Parathyroid adenoma (tissue), 2 donors: ENCODE results near the gene ZFYVE1.
A peak's percentile ranks its signal among the peaks of the same experiment; 100 is the strongest.

Experiments
- H2AFZ ChIP-seq: fragments of 300-600 bp; sonication (generic); one replicate; pipeline ENCODE4 v1.7.0; 2017; ENCODE audit warnings: antibody characterized with exemption, mild to moderate bottlenecking
- H3K27ac ChIP-seq: fragments of 300-600 bp; sonication (generic); one replicate; pipeline ENCODE4 v1.7.0; 2017
- H3K27me3 ChIP-seq: fragments of 300-600 bp; sonication (generic); one replicate; pipeline ENCODE4 v1.7.0; 2017; ENCODE audit warnings: low read length; ENCODE audit not compliant: control insufficient read depth, insufficient read depth
- H3K36me3 ChIP-seq: fragments of 300-600 bp; sonication (generic); one replicate; pipeline ENCODE4 v1.7.0; 2017; ENCODE audit warnings: low read length; ENCODE audit not compliant: control insufficient read depth, insufficient read depth
- H3K4me1 ChIP-seq: fragments of 300-600 bp; sonication (generic); one replicate; pipeline ENCODE4 v1.7.0; 2017; ENCODE audit warnings: control low read depth
- H3K4me2 ChIP-seq: fragments of 300-600 bp; sonication (generic); one replicate; pipeline ENCODE4 v1.7.0; 2017; ENCODE audit warnings: low read length
- H3K4me3 ChIP-seq: fragments of 300-600 bp; sonication (generic); one replicate; pipeline ENCODE4 v1.7.0; 2017; ENCODE audit warnings: low read depth, low read length
- H3K79me2 ChIP-seq: fragments of 300-600 bp; sonication (generic); one replicate; pipeline ENCODE4 v1.7.0; 2017; ENCODE audit warnings: control low read depth
- H3K9ac ChIP-seq: fragments of 300-600 bp; sonication (generic); one replicate; pipeline ENCODE4 v1.7.0; 2017; ENCODE audit warnings: mild to moderate bottlenecking
- H3K9me3 ChIP-seq: fragments of 300-600 bp; sonication (generic); one replicate; pipeline ENCODE4 v1.7.0; 2017; ENCODE audit warnings: low read length; ENCODE audit not compliant: control insufficient read depth
- CTCF ChIP-seq: fragments of 300-600 bp; sonication (generic); IDR thresholded peaks from one replicate; pipeline ENCODE4 v1.7.0; 2017; ENCODE audit warnings: antibody characterized with exemption, mild to moderate bottlenecking
- donor health status: primary hyperparathyroidism.

The ZFYVE1 gene

DNA sequence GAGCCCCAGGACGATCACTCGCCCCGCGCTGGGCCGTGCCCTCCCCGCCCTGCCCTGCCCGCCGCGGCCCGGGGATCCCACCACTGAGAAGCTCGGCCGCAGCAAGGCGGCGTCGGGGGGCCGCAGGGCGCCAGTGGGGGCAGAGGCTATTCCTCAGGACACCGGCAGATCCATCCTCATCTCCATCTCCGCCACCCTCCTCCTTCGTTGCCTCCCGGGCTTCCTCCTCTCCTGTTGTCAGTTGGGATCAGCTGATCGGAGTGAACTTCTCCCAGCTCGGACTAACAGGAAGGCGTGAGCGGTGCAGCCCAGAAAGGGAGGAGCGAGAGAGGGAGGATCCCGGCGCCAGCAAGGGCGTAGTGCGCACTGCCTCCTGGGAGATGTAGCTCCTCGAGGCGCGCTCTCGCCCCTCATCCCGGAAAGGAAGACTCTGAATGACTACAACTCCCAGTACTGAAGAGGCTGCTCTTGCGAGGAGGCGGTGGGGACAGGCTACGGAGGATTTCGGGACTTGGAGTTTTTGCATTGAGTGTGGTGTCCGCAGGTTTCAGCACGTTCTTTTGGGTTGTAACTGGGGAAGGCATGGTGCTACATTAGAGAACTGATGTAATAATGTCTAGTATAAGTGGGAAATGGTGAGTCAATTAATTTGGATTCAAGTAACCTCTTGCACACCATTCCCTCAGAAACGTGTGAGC, at the start of gene ZFYVE1:
Gene ZFYVE1, minus strand, starts transcription at position 262 of the 698 bp plus-strand sequence. CDS start 2,598 bp downstream, outside the sequence.
- H3K4me3 ChIP-seq: peak within 1 kb of the TSS; percentile 80
- H3K27me3 ChIP-seq: no peaks in the 10 kb centered on the region
- H3K27ac ChIP-seq: peak within 1 kb of the TSS; percentile 48
- peak within 1 kb of the TSS; percentile 83 for H3K4me2 ChIP-seq
- H3K9me3 ChIP-seq: no peaks in the 10 kb centered on the region
- no peak for TF ChIP-seq CTCF
- no peak within 1 kb of the TSS for H3K9ac ChIP-seq
- no peaks in the 10 kb centered on the region for H3K36me3 ChIP-seq
- H2AFZ ChIP-seq: peak within 1 kb of the TSS; percentile 57
- peaks cover 23% of the 10 kb centered on the region for H3K79me2 ChIP-seq
- peaks cover 4% of the 10 kb centered on the region for H3K4me1 ChIP-seq

GRCh38 chr14:73069585-73069984, 42.7 kb upstream of the ZFYVE1 start:
- Histone ChIP-seq H3K4me1 (no peaks in the 10 kb centered on the region), H3K4me3 (no peak overlapping the region), H3K9ac (no peak overlapping the region), H3K4me2 (no peak overlapping the region), H3K27me3 (no peaks in the 10 kb centered on the region), H3K27ac (no peak overlapping the region), H3K36me3 (no peaks in the 10 kb centered on the region), H3K79me2 (peaks cover 75% of the 10 kb centered on the region), H3K9me3 (no peaks in the 10 kb centered on the region), H2AFZ (no peak overlapping the region)
- no peak for TF ChIP-seq CTCF

- H2AFZ ChIP-seq: peak overlapping the region; percentile 93
- H3K4me3 ChIP-seq: peak overlapping the region; percentile 90
- H3K27ac ChIP-seq: peak overlapping the region; percentile 92
- H3K4me1 ChIP-seq: peaks cover 8% of the 10 kb centered on the region
- peak overlapping the region; percentile 94 for H3K4me2 ChIP-seq
- peak overlapping the region; percentile 81 for H3K9ac ChIP-seq
- no peak for TF ChIP-seq CTCF
- H3K36me3 ChIP-seq: no peaks in the 10 kb centered on the region
- H3K27me3 ChIP-seq: no peaks in the 10 kb centered on the region
- peaks cover 35% of the 10 kb centered on the region for H3K79me2 ChIP-seq
- H3K9me3 ChIP-seq: no peaks in the 10 kb centered on the region
Observed at GRCh38 chr14:73058922-73059673, 32.2 kb upstream of the ZFYVE1 start.

DNA sequence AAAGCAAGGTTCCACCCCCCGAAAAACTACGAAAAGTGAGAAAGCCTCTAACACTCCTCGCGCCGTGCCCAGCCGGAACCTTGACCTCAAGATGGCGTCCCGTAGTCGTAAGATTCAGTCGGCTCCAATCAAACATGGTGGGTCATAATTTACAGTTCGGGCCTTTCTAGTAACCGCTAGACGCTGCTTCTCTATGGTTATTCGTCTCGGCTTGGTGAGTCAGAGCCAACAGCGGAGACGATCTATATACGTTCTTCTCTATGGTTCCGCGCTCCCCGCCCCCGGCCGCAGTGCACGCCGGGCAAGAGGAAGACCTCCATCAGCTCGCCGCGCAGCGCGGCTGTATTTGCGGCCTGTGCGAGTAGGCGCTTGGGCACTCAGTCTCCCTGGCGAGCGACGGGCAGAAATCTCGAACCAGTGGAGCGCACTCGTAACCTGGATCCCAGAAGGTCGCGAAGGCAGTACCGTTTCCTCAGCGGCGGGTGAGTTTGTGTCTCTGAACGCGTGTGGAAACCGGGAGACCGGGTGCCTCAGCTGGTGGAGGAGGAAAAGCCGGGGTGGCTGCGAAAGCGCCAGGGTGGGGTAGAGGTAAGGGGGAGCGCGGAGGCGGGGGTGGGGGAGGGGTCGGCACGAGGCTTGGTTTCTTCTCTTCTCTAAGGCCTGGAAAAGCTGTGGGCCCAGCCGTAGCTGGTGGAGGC, 31.5 kb upstream of the ZFYVE1 start, which contains the start of gene RBM25:
Gene RBM25, plus strand, starts transcription at position 311 of the 698 bp plus-strand sequence. CDS start 13,108 bp downstream, outside the sequence.
- Histone ChIP-seq H3K9ac (peak within 1 kb of the TSS; percentile 81), H3K36me3 (no peaks in the 10 kb centered on the region), H3K79me2 (peaks cover 35% of the 10 kb centered on the region), H3K4me3 (peak within 1 kb of the TSS; percentile 90), H3K27ac (peak within 1 kb of the TSS; percentile 92), H3K4me2 (peak within 1 kb of the TSS; percentile 94), H2AFZ (peak within 1 kb of the TSS; percentile 93), H3K27me3 (no peaks in the 10 kb centered on the region), H3K9me3 (no peaks in the 10 kb centered on the region), H3K4me1 (peaks cover 8% of the 10 kb centered on the region)
- no peak for TF ChIP-seq CTCF
